ENCODE measurements around the gene CNPY3. TPM values are rescaled to one million over a fixed set of nuclear protein-coding genes. Genes with fewer than 3 reads are reported as not detected.

CNPY3 gene
- total and polyA plus RNA-seq, 10 of the 15 experiments (the other 5 are each of a cell fraction or from before 2014, with no cell fraction given), result 7.2 to 102 (median 73.6) TPM

- TF ChIP-seq CEBPZ (IDR thresholded peaks at IDR 0.05; ENCODE audit: low read depth, low read length) (no peak), ZNF24 (IDR thresholded peaks at IDR 0.05) (no peak), TCF3 (IDR thresholded peaks at IDR 0.05; ENCODE audit: borderline replicate concordance, insufficient read depth, low read depth, low read length) (no peak; the same call in 1 of the 2 replicates), SREBF2 (IDR thresholded peaks at IDR 0.05; ENCODE audit: low read length) (no peak; the same call in 1 of the 2 replicates), SMC3 (IDR thresholded peaks at IDR 0.05; ENCODE audit: borderline replicate concordance, low read length) (peak; percentile 8; the same call in 1 of the 2 replicates), ZNF622 (IDR thresholded peaks at IDR 0.05) (no peak), USF2 (IDR thresholded peaks at IDR 0.05; ENCODE audit: borderline replicate concordance, low read depth, low read length) (no peak), TAF1 (IDR thresholded peaks at IDR 0.05; ENCODE audit: borderline replicate concordance, low read depth, low read length) (peak; percentile 88; the same call in 1 of the 2 replicates), CBFB (IDR thresholded peaks at IDR 0.05; ENCODE audit: low read depth) (peak; percentile 72; the same call in 1 of the 2 replicates), PBX3 (IDR thresholded peaks at IDR 0.05; ENCODE audit: insufficient replicate concordance, low read depth, low read length) (no peak), SIN3A (IDR thresholded peaks at IDR 0.05; ENCODE audit: low read depth, low read length) (0 out of 2 replicates have a peak, but pooled peaks have one; percentile 54), KAT2A (conservative IDR thresholded peaks at IDR 0.05; ENCODE audit: control insufficient read depth, low read depth, low read length) (no peak), CTCF (IDR thresholded peaks at IDR 0.05 in 2 of 3, conservative IDR thresholded peaks at IDR 0.05 in 1 of 3; ENCODE audit: control insufficient read depth in 2 of 3, extremely low read depth in 1 of 3, insufficient read depth in 1 of 3, low read depth in 3 of 3, low read length in 3 of 3) (no peak), SP1 (IDR thresholded peaks at IDR 0.05; ENCODE audit: low read depth, low read length) (peak; percentile 67), IKZF2 (IDR thresholded peaks at IDR 0.05) (peak in 1 of 2 experiments; percentile 55; a peak in 1 of 4 replicates), ESRRA (IDR thresholded peaks at IDR 0.05; ENCODE audit: low read length) (no peak), STAT3 (IDR thresholded peaks at IDR 0.05; ENCODE audit: low read depth, low read length) (no peak), RAD21 (IDR thresholded peaks at IDR 0.05; ENCODE audit: insufficient read depth, low read depth, low read length) (no peak), BHLHE40 (IDR thresholded peaks at IDR 0.05; ENCODE audit: borderline replicate concordance in 1 of 2, low read depth in 2 of 2, low read length in 1 of 2) (peak; percentile 93 to 97), IRF4 (IDR thresholded peaks at IDR 0.05; ENCODE audit: low read depth, low read length) (no peak; the same call in 1 of the 2 replicates), SMARCA5 (IDR thresholded peaks at IDR 0.05) (peak; percentile 15; the same call in 1 of the 2 replicates), ZSCAN29 (IDR thresholded peaks at IDR 0.05) (no peak), BMI1 (IDR thresholded peaks at IDR 0.05; ENCODE audit: borderline replicate concordance) (peak; percentile 45; the same call in 1 of the 2 replicates)
These were observed 38.7 kb upstream of the CNPY3 start (continued) for GRCh38 chr6:42890311-42891198.

Measured in GM12878 (cell line).